Heart right ventricle (tissue), 16 donors: ENCODE measurements around the gene PLK5. TPM values are rescaled to one million over a fixed set of nuclear protein-coding genes. Genes with fewer than 3 reads are reported as not detected.

Experiments
- ATAC-seq, 8 donors: fragments of 200-7000 bp; cut with Tn5 transposase; one replicate each; pipeline ENCODE4 v1.9.1; 2020; ENCODE audit warnings: mild to moderate bottlenecking in 8 of 8, moderate library complexity in 8 of 8, moderate number of reproducible peaks in 1 of 8
- DNase-seq, 2 donors: peaks; one replicate each; pipeline ENCODE4 v3.0.0-alpha.2; 2020
- H3K27ac ChIP-seq, 10 donors: fragments of 200-600 bp; sonication (generic) in 2 of 10; one replicate each; pipeline versions ENCODE4 v1.5.0 to v1.8.0; 2020 to 2022; ENCODE audit warnings: mild to moderate bottlenecking in 3 of 10
- H3K27me3 ChIP-seq, 7 donors: fragments of 200-600 bp; one replicate each; pipeline ENCODE4 v1.8.0; 2021 to 2022; ENCODE audit warnings: mild to moderate bottlenecking in 2 of 7
- H3K36me3 ChIP-seq, 9 donors: fragments of 200-600 bp; sonication (generic) in 1 of 9; one replicate each; pipeline versions ENCODE4 v1.5.0 to v1.8.0; 2020 to 2022; ENCODE audit warnings: mild to moderate bottlenecking in 2 of 9
- H3K4me1 ChIP-seq, 9 donors: fragments of 200-600 bp; sonication (generic) in 1 of 9; one replicate each; pipeline versions ENCODE4 v1.5.0 to v1.8.0; 2020 to 2022; ENCODE audit warnings: mild to moderate bottlenecking in 4 of 9
- H3K4me3 ChIP-seq, 10 donors: fragments of 200-600 bp; sonication (generic) in 2 of 10; one replicate each; pipeline versions ENCODE4 v1.5.0 to v1.8.0; 2020 to 2022; ENCODE audit warnings: mild to moderate bottlenecking in 7 of 10, moderate library complexity in 2 of 10
- H3K9me3 ChIP-seq, 11 donors: fragments of 200-600 bp in 10 of 11; sonication (generic) in 2 of 11; one replicate each; pipeline versions ENCODE4 v1.5.0 to v1.8.0; 2013 to 2022; ENCODE audit warnings: mild to moderate bottlenecking in 2 of 11, control low read depth in 1 of 11, moderate library complexity in 1 of 11
- CTCF ChIP-seq, 9 donors: fragments of 200-600 bp; sonication (generic) in 2 of 9; IDR thresholded peaks; one replicate each; pipeline versions ENCODE4 v1.5.0 to v1.8.0; 2021 to 2022; ENCODE audit warnings: antibody characterized with exemption in 9 of 9, mild to moderate bottlenecking in 5 of 9, moderate library complexity in 1 of 9
- WGBS, 2 donors: extraction: QIAGEN DNeasy Blood & Tissue Kit; methylation state at CpG; one replicate each; pipeline ENCODE4 v1.1.7; 2013; ENCODE audit warnings: inconsistent platforms in 1 of 2; 5-methylcytosine and 5-hydroxymethylcytosine counted together
- intact Hi-C, 10 donors: fragments of 100-400 bp; cut with DNase I; formaldehyde crosslinking; loops; one replicate each; pipeline versions ENCODE4 v1.11.1 to v1.14.2; 2022
- polyA plus RNA-seq, 2 donors: library from polyadenylated mRNA; stranded (reverse); fragments of 200-250 nt; gene quantifications; one replicate each; pipeline ENCODE4 v1.2.3, GENCODE V29; 2013
- total RNA-seq, 10 donors: library from RNA; stranded (reverse); fragmentation: NEBNext Ultra II Directional in 3 of 10; extraction: Animal tissue kit (Norgen Biotek cat#: 25700) in 3 of 10; gene quantifications; one replicate each; pipeline versions ENCODE4 v1.2.1 to v1.2.4, GENCODE V29; 2021 to 2023
- donor health status: Arrhythmogenic right ventricular cardiomyopathy.
- donor health status: ischemic (EF 13 %, LVEDD 7.1; RV severe dilation, severe dysfunction).
- donor health status: healthy with polysubstance abuse.
- donor health status: DM: no; HTN: yes; CAD: no.
- donor health status: DM: no; HTN: no; CAD: no.
- donor health status: ischemic (EF 25% LVEDD 6.9; RV normal size, moderate dysfunction).
- donor health status: ischemic (EF 25% LVEDD 5.7; RV mildly dilated, moderate dysfunction).
- donor health status: healthy.
- donor health status: DM: yes; HTN: yes; CAD: no.
- donor health status: Ischemic cardiomyopathy.
- donor health status: ischemic (EF 35%, LVEDD 5.7; RV mildly dilated, moderate dysfunction).
- donor health status: nonischemic (EF 11% LVEDD 7.7; RV severe dilation, severe dysfunction).
- donor health status: DM: yes; HTN: yes; CAD: no.
- donor health status: PGD.
- donor health status: ischemic (EF 29% LVEDD 5.4; RV normal size, mild dysfunction).
- donor health status: nonischemic (EF 23%, LVEDD 6.1; RV moderate dilation, normal function).

The PLK5 gene
- total and polyA plus RNA-seq, 12 donors, result 0.11 to 0.57 TPM; not detected in 10

- peaks cover 0 to 13% (median 0%) of the 10 kb centered on the region in 9 donors for H3K36me3 ChIP-seq
- H3K27me3 ChIP-seq, result peaks cover 0 to 48% (median 17%) of the 10 kb centered on the region in 7 donors
- ATAC-seq (peak in 1 of 8 donors; percentile 2), DNase-seq (no peak)
- peaks cover 0 to 51% (median 17%) of the 10 kb centered on the region in 9 donors for H3K4me1 ChIP-seq
- no peak overlapping the region for H3K4me3 ChIP-seq
- peaks cover 0 to 6% (median 0%) of the 10 kb centered on the region in 11 donors for H3K9me3 ChIP-seq
- intact Hi-C loops, result loop anchor here in 2 of 10 donors (2.0 to 10.0 kb wide), 2 partner anchors 15 to 231 kb away; partner anchors contain the start of genes FAM174C (in 1 of the 2), PCSK4 (in 1 of the 2) and REEP6 (in 1 of the 2)
- H3K27ac ChIP-seq, result no peak overlapping the region
- TF ChIP-seq CTCF (IDR thresholded peaks at IDR 0.05), result no peak
- WGBS, 2 donors, result 90 to 91% methylated on average over 45 of the region's 45 CpGs
Observed at GRCh38 chr19:1505991-1506881, 17.6 kb upstream of the PLK5 start.

DNA sequence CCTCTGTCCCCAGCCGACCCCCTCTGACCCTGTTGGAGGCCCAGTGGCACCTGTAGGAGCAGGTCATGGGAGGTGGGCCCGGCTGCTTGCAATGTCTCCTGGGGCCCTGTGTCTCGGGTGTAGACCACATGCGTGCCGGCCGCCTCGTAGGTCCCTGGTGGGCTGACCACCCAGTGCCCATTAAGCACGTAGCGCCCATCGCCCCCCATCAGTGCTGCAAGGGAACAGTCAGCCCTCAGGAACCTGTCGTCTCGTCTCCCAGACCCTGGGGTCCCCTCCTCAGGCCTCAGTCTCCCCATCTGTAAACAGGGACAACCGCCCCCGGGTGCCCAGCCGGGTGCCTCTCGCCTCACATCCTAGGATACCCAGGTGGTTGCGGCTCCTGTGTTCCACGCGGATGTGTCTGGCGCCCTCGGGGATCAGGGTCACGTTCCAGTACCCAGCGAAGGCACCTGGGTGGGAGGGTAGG is 16.7 kb upstream of the PLK5 start:
- Histone ChIP-seq H3K27ac (peak overlapping the region in 8 of 10 donors; percentile 72 to 88 (median 78)), H3K4me3 (peak overlapping the region in 8 of 10 donors; percentile 22 to 52 (median 44)), H3K36me3 (peaks cover 0 to 13% (median 0%) of the 10 kb centered on the region in 9 donors), H3K27me3 (peaks cover 0 to 50% (median 15%) of the 10 kb centered on the region in 7 donors), H3K9me3 (peaks cover 0 to 6% (median 0%) of the 10 kb centered on the region in 11 donors), H3K4me1 (peaks cover 4 to 60% (median 24%) of the 10 kb centered on the region in 9 donors)
- WGBS, 2 donors, result 63 to 69% methylated on average over 23 of the region's 23 CpGs
- intact Hi-C loops, result loop anchor here in 2 of 10 donors (2.0 to 10.0 kb wide), 2 partner anchors 16 to 232 kb away; partner anchors contain the start of genes FAM174C (in 1 of the 2), PCSK4 (in 1 of the 2) and REEP6 (in 1 of the 2)
- no peak for DNase-seq
- no peak for TF ChIP-seq CTCF (IDR thresholded peaks at IDR 0.05)
- ATAC-seq, result peak in 1 of 8 donors; percentile 1

DNA sequence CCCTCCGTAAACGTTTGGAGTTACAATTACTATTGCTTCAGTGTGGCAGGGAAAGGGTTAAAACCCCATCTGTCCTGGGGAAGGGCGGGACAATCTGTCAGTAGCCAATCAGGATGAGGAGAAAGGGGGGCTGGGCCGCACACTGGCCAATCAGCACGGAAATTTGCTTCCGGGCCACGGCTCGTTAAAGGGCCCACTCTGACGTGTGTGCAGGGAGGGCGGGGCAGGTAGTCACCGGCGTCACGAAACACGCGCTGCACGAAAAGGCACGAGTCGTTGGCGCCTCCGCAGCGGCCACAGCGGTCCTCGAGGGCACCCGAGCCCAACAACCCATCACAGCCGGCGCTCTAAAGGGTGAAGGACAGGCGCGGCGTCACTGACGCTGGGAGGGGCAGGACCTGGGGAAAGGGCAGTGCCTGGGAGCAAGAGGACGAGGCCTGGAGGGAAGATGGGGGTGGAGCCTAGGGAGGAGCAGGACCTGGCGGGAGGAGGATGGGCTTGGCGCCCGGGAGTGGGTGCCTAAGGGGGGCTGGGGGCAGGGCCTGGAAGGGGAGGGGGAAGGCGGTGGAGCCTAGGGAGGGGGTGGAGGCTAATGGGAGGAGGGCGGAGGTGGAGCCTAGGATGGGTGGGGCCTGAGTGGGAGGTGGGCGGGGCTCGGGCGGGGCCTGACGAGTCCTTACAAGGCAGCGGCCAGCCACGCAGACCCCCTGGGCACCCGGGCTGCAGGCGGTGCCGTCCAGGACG is 15.9 kb upstream of the PLK5 start:
- Histone ChIP-seq H3K4me3 (peak overlapping the region in 9 of 10 donors; percentile 22 to 52 (median 42)), H3K9me3 (peaks cover 0 to 6% (median 0%) of the 10 kb centered on the region in 11 donors), H3K27me3 (peaks cover 0 to 49% (median 13%) of the 10 kb centered on the region in 7 donors), H3K36me3 (peaks cover 0 to 13% (median 0%) of the 10 kb centered on the region in 9 donors), H3K27ac (peak overlapping the region; percentile 69 to 88 (median 76)), H3K4me1 (peaks cover 4 to 62% (median 28%) of the 10 kb centered on the region in 9 donors)
- WGBS, 2 donors, result 1% methylated on average over 41 to 46 of the region's 46 CpGs
- peak; percentile 88 to 95 for DNase-seq
- intact Hi-C loops, result loop anchor here in 2 of 10 donors (2.0 to 10.0 kb wide), 2 partner anchors 17 to 233 kb away; partner anchors contain the start of genes FAM174C (in 1 of the 2), PCSK4 (in 1 of the 2) and REEP6 (in 1 of the 2)
- peak; percentile 84 to 96 (median 91) for ATAC-seq
- TF ChIP-seq CTCF (IDR thresholded peaks at IDR 0.05), result no peak
